Muscle layer of duodenum (tissue), 2 donors: ENCODE data around the gene C17orf113.

Source experiments
- H3K27ac ChIP-seq: one replicate; pipeline ENCODE4 v1.7.0; 2013; ENCODE audit warnings: mild to moderate bottlenecking, low read length
- H3K27me3 ChIP-seq: one replicate; pipeline ENCODE4 v1.7.0; 2013; ENCODE audit warnings: low read depth, mild to moderate bottlenecking, control low read depth, low read length
- H3K36me3 ChIP-seq, 2 donors: one replicate each; pipeline ENCODE4 v1.7.0; 2013; ENCODE audit warnings: low read length in 2 of 2, control low read depth in 1 of 2, mild to moderate bottlenecking in 1 of 2; ENCODE audit not compliant: insufficient read depth in 2 of 2, control insufficient read depth in 1 of 2
- H3K4me1 ChIP-seq, 2 donors: one replicate each; pipeline ENCODE4 v1.7.0; 2013; ENCODE audit warnings: low read length in 2 of 2, mild to moderate bottlenecking in 2 of 2, control low read depth in 1 of 2, moderate library complexity in 1 of 2; ENCODE audit not compliant: insufficient read depth in 2 of 2, control insufficient read depth in 1 of 2
- H3K4me3 ChIP-seq, 2 donors: one replicate each; pipeline ENCODE4 v1.7.0; 2013; ENCODE audit warnings: low read length in 2 of 2, low read depth in 1 of 2, mild to moderate bottlenecking in 1 of 2
- H3K9me3 ChIP-seq, 2 donors: one replicate each; pipeline ENCODE4 v1.7.0; 2013; ENCODE audit warnings: low read length in 2 of 2, control low read depth in 1 of 2, mild to moderate bottlenecking in 1 of 2; ENCODE audit not compliant: control insufficient read depth in 1 of 2
- donor health status: healthy.

Gene C17orf113

GRCh38 chr17:41988418-41988817 lies 62.0 kb downstream of the C17orf113 start:
- no peaks in the 10 kb centered on the region for H3K27me3 ChIP-seq
- H3K4me3 ChIP-seq, result no peak overlapping the region
- H3K9me3 ChIP-seq, result no peaks in the 10 kb centered on the region
- peaks cover 55 to 85% of the 10 kb centered on the region in 2 donors for H3K36me3 ChIP-seq
- H3K27ac ChIP-seq, result no peak overlapping the region
- no peaks in the 10 kb centered on the region for H3K4me1 ChIP-seq
